Panc1 (cell line): Measurements from ENCODE around the gene S100A10. TPM values are rescaled to one million over a fixed set of nuclear protein-coding genes. Genes with fewer than 3 reads are reported as not detected.

Experiments
- ATAC-seq: fragments of 200-7000 bp; cut with Tn5 transposase; 2 replicates; pipeline ENCODE4 v1.9.1; 2020; ENCODE audit warnings: mild to moderate bottlenecking, moderate library complexity
- BruUV-seq: library from RNA; stranded (reverse); fragments of 400-500 nt; replicated peaks from 2 replicates; lab custom pipeline; 2021; lab: Mats Ljungman, UMichigan
- CTCF ChIA-PET: fragments of 300-600 bp; sonication (Branson Sonifier 250); formaldehyde crosslinking; loops from one replicate; lab custom pipeline; 2022; ENCODE audit warnings: antibody characterized with exemption; lab: Charles Lee
- POLR2A ChIA-PET: fragments of 300-600 bp; sonication (Branson Sonifier 250); formaldehyde crosslinking; loops from one replicate; lab custom pipeline; 2022; ENCODE audit warnings: antibody characterized with exemption; lab: Charles Lee
- DNase-seq: peaks from one replicate; pipeline ENCODE4 v3.0.0-alpha.2; 2010; ENCODE audit warnings: low read depth, low spot score
- H3K27ac ChIP-seq: 2 replicates; pipeline ENCODE4 v1.5.1; 2011; ENCODE audit warnings: mild to moderate bottlenecking, low read length, inconsistent platforms
- H3K27me3 ChIP-seq: fragments of 200-500 bp; sonication (Bioruptor generic); 2 replicates; pipeline ENCODE4 v1.6.0; 2014; ENCODE audit warnings: low read length, inconsistent platforms; ENCODE audit not compliant: control insufficient read depth, insufficient read depth
- H3K36me3 ChIP-seq: fragments of 200-500 bp; sonication (Bioruptor generic); 2 replicates; pipeline ENCODE4 v1.5.1; 2014; ENCODE audit warnings: inconsistent platforms, mild to moderate bottlenecking, low read length, moderate library complexity; ENCODE audit not compliant: control insufficient read depth, insufficient read depth
- H3K4me1 ChIP-seq: 2 replicates; pipeline ENCODE4 v1.5.1; 2011; ENCODE audit warnings: inconsistent platforms, mild to moderate bottlenecking, low read length, moderate library complexity; ENCODE audit not compliant: control insufficient read depth, insufficient read depth
- H3K4me3 ChIP-seq, 2 experiments: 2 replicates each; pipeline ENCODE4 v1.5.1; 2011 to 2012; ENCODE audit warnings: low read depth in 2 of 2, low read length in 2 of 2, mild to moderate bottlenecking in 2 of 2, inconsistent platforms in 1 of 2, moderate library complexity in 1 of 2
- H3K9me3 ChIP-seq: fragments of 200-500 bp; sonication (Bioruptor generic); 2 replicates; pipeline ENCODE4 v1.5.1; 2014; ENCODE audit warnings: low read depth, mild to moderate bottlenecking, inconsistent platforms, low read length, moderate library complexity; ENCODE audit not compliant: control insufficient read depth, insufficient read depth
- POLR2AphosphoS5 ChIP-seq: IDR thresholded peaks from 2 replicates; pipeline ENCODE4 v1.6.1; 2012; ENCODE audit warnings: mild to moderate bottlenecking, low read depth, low read length, moderate library complexity
- SIN3A ChIP-seq: IDR thresholded peaks from 2 replicates; pipeline ENCODE4 v1.6.1; 2012; ENCODE audit warnings: low read depth, mild to moderate bottlenecking, low read length, moderate library complexity, borderline replicate concordance; ENCODE audit not compliant: insufficient read depth
- TCF7L2 ChIP-seq: IDR thresholded peaks from 2 replicates; pipeline ENCODE4 v1.6.1; 2011; ENCODE audit warnings: mild to moderate bottlenecking, low read depth, low read length, inconsistent platforms
- in situ Hi-C: cut with HindIII; loops from 2 replicates; pipeline ENCODE4 v1.10.0; 2016; ENCODE audit warnings: low sequenced_read_pairs, low pct_unique_long_range_greater_than_20kb
- intact Hi-C: fragments of 100-400 bp; cut with micrococcal nuclease; formaldehyde crosslinking; loops from one replicate; pipeline ENCODE4 v1.10.0; 2022; ENCODE audit not compliant: unreplicated experiment
- total RNA-seq: library from RNA; stranded (reverse); gene quantifications from one replicate; pipeline ENCODE4 v1.2.1, GENCODE V29; 2021; ENCODE audit not compliant: unreplicated experiment
- TF ChIP-seq, protein P1 (sequence below), 2 experiments: IDR thresholded peaks; 2 replicates each; pipeline ENCODE4 v1.6.1; 2011 to 2012; ENCODE audit warnings: low read depth in 2 of 2, control low read depth in 1 of 2, low read length in 1 of 2, mild to moderate bottlenecking in 1 of 2, moderate library complexity in 1 of 2; ENCODE audit not compliant: insufficient read depth in 1 of 2
- TF ChIP-seq, protein P2 (sequence below): fragments of 450-650 bp; IDR thresholded peaks from 2 replicates; pipeline ENCODE4 v1.5.1; 2017; ENCODE audit warnings: mild to moderate bottlenecking

S100A10 gene
- total RNA-seq, 1 experiment from 2014 or later: 1,621 TPM

DNA sequence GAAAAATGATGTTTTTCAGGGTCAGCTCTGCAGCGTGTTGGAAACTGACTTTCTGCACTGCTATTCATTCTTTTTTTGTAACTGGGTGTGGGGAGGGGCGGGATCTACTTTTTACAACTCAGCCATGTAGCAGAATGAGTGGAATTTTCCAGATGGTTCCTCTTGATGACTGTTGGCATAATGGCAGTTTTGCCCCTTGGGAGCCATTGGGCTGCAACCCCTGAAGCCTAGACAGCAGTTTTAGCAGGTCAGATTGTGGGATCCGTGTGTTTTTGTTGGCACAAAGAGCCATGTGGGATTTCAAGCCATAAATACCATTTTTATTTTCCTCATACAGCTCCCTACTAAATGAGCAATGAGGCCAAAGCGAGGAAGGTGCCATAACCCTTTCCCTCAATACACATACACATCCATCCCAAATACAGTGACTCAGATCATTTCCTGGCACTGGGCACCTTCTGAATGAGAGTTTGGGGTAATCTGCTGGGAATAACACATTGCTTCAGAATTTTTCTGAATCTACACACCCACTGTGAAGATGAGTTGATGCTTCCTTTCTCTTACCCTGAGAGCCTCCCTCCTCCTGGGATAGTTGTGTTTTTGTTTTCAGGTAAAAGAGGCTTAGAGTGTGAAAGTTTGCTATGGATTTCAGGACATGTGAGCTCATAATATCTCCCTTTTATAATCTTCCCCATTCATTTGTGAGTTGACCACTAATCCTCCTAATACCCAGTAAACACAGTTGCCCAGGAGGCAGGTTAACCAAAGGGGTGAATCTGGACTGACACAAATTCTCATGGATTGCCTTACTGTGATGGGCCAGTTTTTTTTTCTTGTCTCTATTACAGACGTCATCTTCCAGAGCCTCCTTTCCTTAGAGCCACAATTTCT is 13.1 kb downstream of the S100A10 start:
- no TSS peak for BruUV-seq
- peaks cover 32% of the 10 kb centered on the region for H3K36me3 ChIP-seq
- peak overlapping the region; percentile 99 for H3K27ac ChIP-seq
- DNase-seq: no peak
- no peaks in the 10 kb centered on the region for H3K27me3 ChIP-seq
- intact Hi-C loops: no loop called here
- no peaks in the 10 kb centered on the region for H3K9me3 ChIP-seq
- peak overlapping the region in 1 of 2 experiments; percentile 19; a peak in 1 of 4 replicates for H3K4me3 ChIP-seq
- CTCF ChIA-PET: interaction anchor here (1.1 kb wide), 1 partner anchor 478 kb away, joined by 4 read pairs; no protein-coding TSS in a partner anchor
- TF ChIP-seq, protein P1, sequence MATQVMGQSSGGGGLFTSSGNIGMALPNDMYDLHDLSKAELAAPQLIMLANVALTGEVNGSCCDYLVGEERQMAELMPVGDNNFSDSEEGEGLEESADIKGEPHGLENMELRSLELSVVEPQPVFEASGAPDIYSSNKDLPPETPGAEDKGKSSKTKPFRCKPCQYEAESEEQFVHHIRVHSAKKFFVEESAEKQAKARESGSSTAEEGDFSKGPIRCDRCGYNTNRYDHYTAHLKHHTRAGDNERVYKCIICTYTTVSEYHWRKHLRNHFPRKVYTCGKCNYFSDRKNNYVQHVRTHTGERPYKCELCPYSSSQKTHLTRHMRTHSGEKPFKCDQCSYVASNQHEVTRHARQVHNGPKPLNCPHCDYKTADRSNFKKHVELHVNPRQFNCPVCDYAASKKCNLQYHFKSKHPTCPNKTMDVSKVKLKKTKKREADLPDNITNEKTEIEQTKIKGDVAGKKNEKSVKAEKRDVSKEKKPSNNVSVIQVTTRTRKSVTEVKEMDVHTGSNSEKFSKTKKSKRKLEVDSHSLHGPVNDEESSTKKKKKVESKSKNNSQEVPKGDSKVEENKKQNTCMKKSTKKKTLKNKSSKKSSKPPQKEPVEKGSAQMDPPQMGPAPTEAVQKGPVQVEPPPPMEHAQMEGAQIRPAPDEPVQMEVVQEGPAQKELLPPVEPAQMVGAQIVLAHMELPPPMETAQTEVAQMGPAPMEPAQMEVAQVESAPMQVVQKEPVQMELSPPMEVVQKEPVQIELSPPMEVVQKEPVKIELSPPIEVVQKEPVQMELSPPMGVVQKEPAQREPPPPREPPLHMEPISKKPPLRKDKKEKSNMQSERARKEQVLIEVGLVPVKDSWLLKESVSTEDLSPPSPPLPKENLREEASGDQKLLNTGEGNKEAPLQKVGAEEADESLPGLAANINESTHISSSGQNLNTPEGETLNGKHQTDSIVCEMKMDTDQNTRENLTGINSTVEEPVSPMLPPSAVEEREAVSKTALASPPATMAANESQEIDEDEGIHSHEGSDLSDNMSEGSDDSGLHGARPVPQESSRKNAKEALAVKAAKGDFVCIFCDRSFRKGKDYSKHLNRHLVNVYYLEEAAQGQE (IDR thresholded peaks at IDR 0.05; ENCODE audit: insufficient read depth in 1 of 2, low read depth in 2 of 2, low read length in 1 of 2): no peak
- TF ChIP-seq TCF7L2 (peak; percentile 66; the same call in 1 of the 2 replicates), SIN3A (peak; percentile 32; the same call in 1 of the 2 replicates), POLR2AphosphoS5 (peak; percentile 64)
- TF ChIP-seq, protein P2, sequence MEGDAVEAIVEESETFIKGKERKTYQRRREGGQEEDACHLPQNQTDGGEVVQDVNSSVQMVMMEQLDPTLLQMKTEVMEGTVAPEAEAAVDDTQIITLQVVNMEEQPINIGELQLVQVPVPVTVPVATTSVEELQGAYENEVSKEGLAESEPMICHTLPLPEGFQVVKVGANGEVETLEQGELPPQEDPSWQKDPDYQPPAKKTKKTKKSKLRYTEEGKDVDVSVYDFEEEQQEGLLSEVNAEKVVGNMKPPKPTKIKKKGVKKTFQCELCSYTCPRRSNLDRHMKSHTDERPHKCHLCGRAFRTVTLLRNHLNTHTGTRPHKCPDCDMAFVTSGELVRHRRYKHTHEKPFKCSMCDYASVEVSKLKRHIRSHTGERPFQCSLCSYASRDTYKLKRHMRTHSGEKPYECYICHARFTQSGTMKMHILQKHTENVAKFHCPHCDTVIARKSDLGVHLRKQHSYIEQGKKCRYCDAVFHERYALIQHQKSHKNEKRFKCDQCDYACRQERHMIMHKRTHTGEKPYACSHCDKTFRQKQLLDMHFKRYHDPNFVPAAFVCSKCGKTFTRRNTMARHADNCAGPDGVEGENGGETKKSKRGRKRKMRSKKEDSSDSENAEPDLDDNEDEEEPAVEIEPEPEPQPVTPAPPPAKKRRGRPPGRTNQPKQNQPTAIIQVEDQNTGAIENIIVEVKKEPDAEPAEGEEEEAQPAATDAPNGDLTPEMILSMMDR: no peak
- in situ Hi-C loops: no loop called here
- H3K4me1 ChIP-seq: peaks cover 97% of the 10 kb centered on the region
- peak; percentile 73 for ATAC-seq
- POLR2A ChIA-PET: interaction anchor here (0.6 to 2.1 kb wide), 9 partner anchors 12 to 1881 kb away, joined by 3 to 11 read pairs (median 3); partner anchors contain the start of gene S100A2

DNA sequence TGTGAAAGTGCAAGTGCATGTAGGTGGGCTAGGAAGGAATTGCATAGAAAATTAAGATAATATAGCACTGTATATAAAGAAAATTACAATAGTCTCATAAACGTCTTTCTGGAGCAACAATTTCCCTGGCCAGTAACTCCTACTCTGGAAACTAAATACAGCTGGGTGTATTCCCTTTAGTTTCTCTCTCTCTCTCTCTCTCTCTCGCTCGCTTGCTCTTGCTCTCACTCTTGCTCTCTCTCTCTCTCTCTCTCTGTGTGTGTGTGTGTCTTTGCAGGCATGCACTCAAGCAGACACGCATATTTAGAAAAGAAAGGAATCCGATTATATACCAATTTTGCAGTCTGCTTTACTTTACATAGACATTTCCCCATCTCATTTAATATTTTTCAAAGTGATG is 14.7 kb downstream of the S100A10 start:
- no peak for DNase-seq
- peaks cover 92% of the 10 kb centered on the region for H3K4me1 ChIP-seq
- CTCF ChIA-PET: no interaction called here
- TF ChIP-seq, protein P1 (IDR thresholded peaks at IDR 0.05; ENCODE audit: insufficient read depth in 1 of 2, low read depth in 2 of 2, low read length in 1 of 2): no peak
- no peak for TF ChIP-seq TCF7L2
- TF ChIP-seq SIN3A: no peak
- no peak; the same call in 1 of the 2 replicates for TF ChIP-seq POLR2AphosphoS5
- TF ChIP-seq, protein P2: no peak
- intact Hi-C loops: no loop called here
- H3K27me3 ChIP-seq: no peaks in the 10 kb centered on the region
- H3K27ac ChIP-seq: peak overlapping the region; percentile 99
- BruUV-seq: no TSS peak
- H3K4me3 ChIP-seq: no peak overlapping the region
- POLR2A ChIA-PET: no interaction called here
- no peak for ATAC-seq
- no peaks in the 10 kb centered on the region for H3K9me3 ChIP-seq
- peaks cover 17% of the 10 kb centered on the region for H3K36me3 ChIP-seq
- in situ Hi-C loops: no loop called here
